NCI-H2171 (cell line): ENCODE measurements around the gene DDX1.
"Not testable (repeated sequence)": the region's sequence is repeated elsewhere in the genome, so short reads cannot be mapped to it uniquely, and the experiment has no call there.

Source experiments
- DNase-seq: peaks from one replicate; lab custom pipeline; 2025; lab: John Stamatoyannopoulos, UW

The DDX1 gene

GRCh38 chr2:15591692-15592463, at the start of gene DDX1:
DDX1 (plus strand) TSS chr2:15591868; CDS start chr2:15591934, 66 bp downstream.
- DNase-seq = peak; percentile 95

GRCh38 chr2:15542269-15542668, 49.4 kb upstream of the DDX1 start:
- DNase-seq = not testable (repeated sequence)

DNA sequence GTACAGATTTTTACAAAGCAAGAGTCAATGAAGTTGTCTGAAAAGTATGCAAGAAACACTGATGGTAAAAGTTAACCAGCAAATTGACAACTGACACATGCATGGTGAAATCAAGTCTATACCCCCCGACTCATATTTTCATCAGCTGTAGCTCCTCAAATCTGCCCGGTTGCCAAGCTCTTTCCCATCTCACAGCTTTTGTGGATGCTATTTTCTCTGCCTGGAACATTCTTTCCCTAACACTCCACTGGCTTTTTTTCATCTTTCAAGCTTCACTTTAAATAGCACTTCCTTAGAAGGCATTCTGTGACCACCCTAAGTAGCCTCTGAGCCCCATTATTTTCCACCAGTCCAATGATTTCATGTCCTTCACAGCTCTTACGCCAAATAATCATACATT, 48.6 kb upstream of the DDX1 start:
- DNase-seq = no peak

DNA sequence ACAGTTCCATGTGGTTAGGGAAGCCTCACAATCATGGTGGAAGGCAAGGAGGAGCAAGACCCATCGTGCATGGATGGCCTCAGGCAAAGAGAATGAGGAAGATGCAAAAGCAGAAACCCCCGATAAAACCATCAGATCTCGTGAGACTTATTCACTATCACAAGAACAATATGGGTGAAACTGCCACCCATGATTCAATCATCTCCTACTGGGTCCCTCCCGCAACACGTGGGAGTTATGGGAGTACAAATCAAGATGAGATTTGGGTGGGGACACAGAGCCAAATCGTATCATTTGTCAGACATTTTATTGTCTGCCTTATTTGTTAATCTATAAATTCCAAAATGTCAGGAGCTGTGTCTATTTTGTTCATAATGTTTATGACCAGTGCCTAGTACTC, 48.1 kb upstream of the DDX1 start:
- no peak for DNase-seq

GRCh38 chr2:15544227-15544626, 47.4 kb upstream of the DDX1 start:
- no peak for DNase-seq

- no peak for DNase-seq
Observed at GRCh38 chr2:15546297-15547098, 45.2 kb upstream of the DDX1 start.

DNA sequence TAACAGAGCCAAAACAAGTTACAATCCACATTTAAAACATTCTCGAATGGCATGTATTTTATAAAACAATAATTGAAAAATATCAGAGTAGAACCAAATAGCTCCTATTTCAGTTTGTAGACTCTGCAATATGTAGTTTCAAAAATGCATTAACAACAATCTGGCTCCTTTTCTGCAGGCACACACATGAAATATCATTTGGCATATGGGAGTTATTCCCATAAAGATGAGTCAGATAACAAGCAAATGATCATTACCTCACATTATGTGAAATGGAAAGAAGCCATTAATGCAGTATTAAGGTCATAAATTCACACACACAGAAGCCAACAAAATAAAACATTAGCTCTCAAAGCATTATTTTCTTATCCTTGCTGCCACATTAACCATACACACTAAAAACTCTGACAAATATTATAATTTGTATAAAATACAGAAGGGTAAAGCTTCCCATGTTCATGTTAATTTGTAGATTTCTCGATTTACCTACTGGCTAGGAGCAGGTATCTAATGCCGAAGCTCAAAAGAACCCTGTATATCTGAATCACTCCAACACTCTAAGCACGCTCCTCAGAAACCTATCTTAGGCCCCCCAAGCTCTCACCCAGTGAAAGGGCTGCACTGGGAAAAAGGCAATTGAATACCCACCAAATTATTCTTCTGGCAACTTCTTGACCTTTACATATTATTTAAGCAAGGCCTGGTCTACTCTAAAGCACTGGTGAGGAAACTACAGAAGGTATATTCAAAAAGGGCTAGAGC, 44.4 kb upstream of the DDX1 start:
- DNase-seq = no peak

DNA sequence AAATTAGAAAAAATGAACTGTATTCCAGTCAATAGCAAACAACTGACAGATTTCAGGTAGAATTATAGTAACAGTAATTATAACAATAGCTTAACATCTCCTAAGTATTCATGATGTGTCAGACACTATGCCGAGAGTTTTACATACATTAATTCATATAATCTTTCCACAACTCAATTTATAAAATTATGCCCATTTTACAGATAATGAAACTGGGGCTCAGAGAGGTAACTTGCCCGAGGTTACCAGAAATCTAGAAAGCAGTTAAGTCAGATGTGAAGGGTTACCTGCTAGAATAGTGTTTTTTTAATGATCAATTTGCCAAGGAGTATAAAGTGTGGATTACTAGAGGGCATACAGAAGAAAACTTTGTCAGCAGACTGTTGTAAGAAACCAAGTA, 42.7 kb upstream of the DDX1 start:
- no peak for DNase-seq

- no peak for DNase-seq
Observed at GRCh38 chr2:15553519-15553918, 38.1 kb upstream of the DDX1 start.

DNA sequence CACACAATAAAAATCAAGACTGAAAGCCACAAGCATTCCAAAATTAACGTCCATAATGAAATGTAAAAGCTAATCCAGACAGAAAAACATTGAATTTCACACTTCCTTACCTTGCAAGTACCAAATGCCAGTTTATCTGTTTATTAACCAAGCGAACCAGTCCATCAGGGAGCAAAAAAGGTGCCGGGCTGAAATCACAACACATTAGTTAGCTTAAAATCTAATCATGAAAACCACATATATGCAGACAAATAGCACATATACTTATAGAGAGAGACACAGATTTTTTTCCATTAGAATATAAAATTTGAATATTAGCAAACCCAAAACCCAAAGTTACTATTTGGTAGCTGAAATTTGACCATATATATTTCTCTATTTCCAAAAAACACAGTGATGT, 37.7 kb upstream of the DDX1 start:
- DNase-seq = no peak

DNA sequence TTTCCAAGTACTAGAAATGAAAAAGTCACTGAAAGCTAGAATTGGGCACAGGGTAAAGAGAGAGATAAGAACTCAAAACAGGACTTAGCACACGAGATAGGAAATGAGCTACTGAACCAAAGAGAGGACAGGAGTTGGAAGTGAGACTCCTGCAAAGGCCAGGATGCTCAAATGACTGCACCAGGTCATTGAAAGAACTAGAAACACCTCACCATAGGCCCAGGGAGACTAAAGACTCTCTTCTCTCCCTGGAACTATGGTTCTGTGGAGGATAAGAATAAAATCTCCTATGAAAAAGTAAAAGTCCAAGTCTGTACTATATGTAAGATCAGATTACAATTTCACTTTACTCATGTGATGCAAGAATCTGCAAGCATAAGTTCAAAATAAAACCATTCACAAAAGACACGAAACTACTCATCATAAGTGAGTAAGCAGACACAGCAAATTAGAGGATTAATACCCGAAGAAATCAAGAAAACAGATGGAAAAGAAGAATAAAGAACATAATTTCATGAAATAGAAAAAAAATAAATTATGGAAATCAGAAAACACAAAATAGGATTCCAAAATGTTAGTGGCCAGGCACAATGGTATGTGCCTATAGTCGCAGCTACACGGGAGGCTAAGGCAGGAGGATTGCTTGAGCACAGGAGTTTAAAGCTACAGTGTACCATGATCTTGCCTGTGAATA, 37.0 kb upstream of the DDX1 start:
- DNase-seq = no peak

GRCh38 chr2:15555760-15556193, 35.9 kb upstream of the DDX1 start:
- DNase-seq = no peak

- DNase-seq = no peak
Observed at GRCh38 chr2:15556311-15556930, 35.2 kb upstream of the DDX1 start.

DNA sequence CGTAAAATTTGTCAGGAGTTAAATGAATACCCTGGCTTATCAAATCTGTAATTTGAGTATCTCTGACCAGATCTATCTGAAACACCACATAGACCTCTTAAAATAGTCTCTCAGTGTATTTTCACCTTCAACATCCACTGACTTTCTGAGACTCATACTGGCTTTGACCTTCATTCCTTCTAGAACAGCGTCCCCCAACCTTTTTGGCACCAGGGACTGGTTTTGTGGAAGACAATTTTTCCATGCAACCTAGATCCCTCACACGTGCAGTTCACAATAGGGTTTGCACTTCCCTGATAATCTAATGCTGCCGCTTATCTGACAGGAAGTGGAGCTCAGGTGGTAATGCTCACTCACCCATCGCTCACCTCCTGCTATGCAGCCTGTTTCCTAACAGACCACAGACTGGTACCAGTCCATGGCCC, 33.8 kb upstream of the DDX1 start:
- peak; percentile 41 for DNase-seq

DNA sequence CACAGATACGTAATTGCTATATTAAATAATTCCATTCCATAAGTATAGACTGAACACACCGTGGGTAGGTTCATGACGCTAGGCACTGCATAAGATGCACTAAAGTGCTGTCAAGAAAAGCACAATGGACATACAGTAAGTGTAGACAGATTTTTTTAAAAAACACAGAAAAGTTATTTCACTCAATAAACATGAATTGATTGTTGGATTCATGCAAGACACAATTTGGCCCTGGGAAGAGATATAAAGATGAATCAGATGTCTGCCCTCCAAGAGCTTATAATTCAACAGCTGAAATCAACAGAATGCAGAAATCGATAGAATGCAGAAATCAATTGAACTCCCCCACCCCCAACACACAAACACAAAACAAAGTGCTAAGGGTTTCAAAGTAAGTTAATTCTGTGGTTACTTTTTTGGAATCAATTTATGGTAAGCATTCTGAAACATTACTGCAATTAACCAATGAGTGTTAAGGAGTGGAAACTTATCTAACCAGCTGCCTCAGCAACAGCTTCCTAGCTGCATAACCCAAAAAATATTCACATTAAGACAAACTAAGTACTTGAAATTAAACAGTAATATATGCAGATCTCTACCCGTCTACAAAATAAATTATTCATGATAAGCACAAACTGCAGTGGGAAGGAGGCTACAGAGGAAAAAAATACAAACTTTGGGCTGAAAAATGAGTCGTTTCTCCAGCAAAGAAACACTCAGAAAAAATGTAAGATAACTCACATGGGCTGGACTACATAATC, 32.1 kb upstream of the DDX1 start:
- DNase-seq = no peak

- DNase-seq = no peak
Observed at GRCh38 chr2:15560140-15560987, 31.3 kb upstream of the DDX1 start.

DNA sequence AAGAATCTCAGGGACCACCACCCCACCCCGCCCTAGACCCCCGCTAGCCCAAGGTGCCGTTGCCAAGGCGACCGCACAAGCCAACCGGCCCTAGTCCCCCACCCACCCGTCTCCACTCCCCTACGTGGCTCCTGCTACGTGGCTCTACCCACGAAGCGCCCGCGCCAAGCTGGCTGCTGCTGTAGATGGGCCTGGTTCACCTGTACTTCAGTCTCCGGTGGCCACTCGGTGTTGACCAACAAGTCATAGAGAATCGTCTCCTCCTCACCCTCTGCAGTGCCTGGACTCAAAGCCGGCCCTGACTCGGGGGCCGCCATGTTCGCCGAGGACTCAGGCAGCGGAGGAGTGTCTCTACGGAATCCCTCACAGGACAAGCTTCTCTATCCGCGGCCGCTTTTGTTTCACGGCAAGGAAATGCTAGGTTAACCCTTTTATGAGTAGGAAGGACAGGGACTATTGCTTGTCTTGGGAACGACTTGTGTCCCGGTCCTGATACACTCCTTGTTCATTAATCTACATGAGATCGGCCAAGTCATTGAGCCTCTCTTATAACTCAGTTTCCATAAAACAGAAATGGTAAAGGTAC, 30.6 kb upstream of the DDX1 start, which contains the start of gene NBAS:
Gene NBAS (minus strand): TSS at position 347 of the 586 bp plus-strand sequence. CDS start 30 bp downstream, at position 317.
- DNase-seq = peak; percentile 88

DNA sequence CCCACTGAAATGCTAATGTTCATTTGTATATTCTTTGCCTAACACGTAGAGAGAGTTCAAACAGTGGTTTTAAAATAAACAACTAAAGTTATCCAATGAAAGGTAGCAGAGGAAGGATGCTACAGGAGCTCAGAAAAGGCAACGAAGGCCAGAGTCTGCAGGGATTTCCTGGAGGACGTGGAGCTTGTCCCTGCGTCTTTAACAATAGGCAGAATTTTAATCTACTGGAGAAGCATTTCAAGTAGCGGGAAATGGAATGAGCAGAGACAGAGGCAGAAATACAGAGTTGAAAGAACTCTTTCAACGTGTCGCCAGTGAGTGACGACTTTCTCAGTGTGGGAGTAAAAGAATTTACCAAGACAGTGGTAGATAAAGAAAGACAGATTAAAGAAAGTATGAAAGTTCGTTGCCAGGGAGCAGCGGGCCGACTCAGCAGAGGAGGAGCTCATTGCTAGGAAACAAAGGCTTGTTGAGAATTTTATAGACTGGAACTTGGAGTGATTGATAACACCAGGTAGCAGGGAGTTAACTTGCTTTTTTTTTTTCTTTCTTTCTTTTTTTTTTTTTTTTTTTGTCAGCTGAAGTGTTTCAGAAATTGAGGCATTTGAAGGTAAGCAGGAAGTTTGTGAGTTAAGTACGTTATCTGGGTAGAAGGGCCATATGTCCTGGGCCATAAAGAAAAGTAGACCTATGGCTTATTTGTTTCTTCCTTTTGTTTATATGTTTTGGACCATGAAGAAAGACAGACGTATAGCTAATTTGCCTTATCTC, 29.9 kb upstream of the DDX1 start:
- DNase-seq = no peak
